Measurements from ENCODE around the gene FBXO11. TPM values are rescaled to one million over a fixed set of nuclear protein-coding genes. Genes with fewer than 3 reads are reported as not detected.

The FBXO11 gene
- total RNA-seq, 1 donor from 2014 or later: 50.1 TPM

Other genes with a start within 250 kb of the FBXO11 start
- 148 and 153 TPM in 2 replicates for gene MSH6, start 123.4 kb downstream of the FBXO11 start, total RNA-seq